Measurements from ENCODE around the gene FCHO1. TPM values are rescaled to one million over a fixed set of nuclear protein-coding genes. Genes with fewer than 3 reads are reported as not detected.

Gene FCHO1
- total and polyA plus RNA-seq, 4 donors: 0.69 to 2.8 (median 1.7) TPM

DNA sequence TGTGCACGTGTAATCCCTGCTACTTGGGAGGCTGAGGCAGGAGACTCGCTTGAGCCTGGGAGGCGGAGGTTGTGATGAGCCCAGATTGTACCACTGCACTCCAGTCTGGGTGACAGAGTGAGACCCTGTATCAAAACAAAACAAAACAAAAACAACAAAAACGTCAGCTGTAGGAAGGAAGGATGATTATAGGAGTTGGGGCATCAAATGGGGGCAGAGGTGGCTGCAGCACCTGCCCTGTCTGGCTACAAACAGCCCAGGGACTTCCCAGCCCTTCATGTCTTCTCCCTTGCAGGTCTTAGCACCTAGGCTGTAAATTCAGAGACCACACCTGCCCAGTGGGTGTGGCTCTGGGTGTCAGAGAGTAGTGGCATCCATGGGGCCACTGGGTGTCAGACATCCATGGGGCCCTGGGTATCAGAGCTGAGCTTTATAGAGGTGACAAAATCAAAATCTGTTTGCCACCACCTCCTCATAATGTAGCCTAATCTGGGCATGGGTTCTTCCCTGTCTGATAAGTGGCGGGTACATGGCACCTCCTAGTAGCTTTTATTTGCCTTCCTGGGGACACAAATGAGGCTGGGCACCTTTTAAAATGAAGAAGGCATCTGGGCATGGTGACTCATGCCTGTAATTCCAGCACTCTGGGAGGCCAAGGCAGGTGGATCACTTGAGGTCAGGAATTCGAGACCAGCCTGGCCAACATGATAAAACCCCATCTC is 38.9 kb downstream of the FCHO1 start:
- Histone ChIP-seq H3K36me3 (ENCODE audit: control insufficient read depth in 4 of 4, insufficient read depth in 3 of 4, low read depth in 1 of 4, low read length in 3 of 4) (no peaks in the 10 kb centered on the region), H3K27ac (ENCODE audit: low read depth in 1 of 2, low read length in 2 of 2) (no peak overlapping the region), H3K4me1 (ENCODE audit: control insufficient read depth in 4 of 4, insufficient read depth in 4 of 4, low read length in 3 of 4) (peaks cover 0 to 6% (median 1%) of the 10 kb centered on the region in 4 donors), H3K27me3 (ENCODE audit: control insufficient read depth in 4 of 4, insufficient read depth in 4 of 4, low read length in 3 of 4) (peaks cover 0 to 9% (median 1%) of the 10 kb centered on the region in 4 donors), H3K4me3 (ENCODE audit: low read depth in 1 of 3, low read length in 3 of 3) (no peak overlapping the region), H3K9ac (ENCODE audit: low read depth in 1 of 2, low read length in 2 of 2) (no peak overlapping the region), H3K9me3 (ENCODE audit: control insufficient read depth in 4 of 4, low read length in 3 of 4) (no peaks in the 10 kb centered on the region)
- DNase-seq (ENCODE audit: low spot score): no peak
- WGBS: 59% methylated on average over 6 of the region's 6 CpGs
- TF ChIP-seq, protein P1, sequence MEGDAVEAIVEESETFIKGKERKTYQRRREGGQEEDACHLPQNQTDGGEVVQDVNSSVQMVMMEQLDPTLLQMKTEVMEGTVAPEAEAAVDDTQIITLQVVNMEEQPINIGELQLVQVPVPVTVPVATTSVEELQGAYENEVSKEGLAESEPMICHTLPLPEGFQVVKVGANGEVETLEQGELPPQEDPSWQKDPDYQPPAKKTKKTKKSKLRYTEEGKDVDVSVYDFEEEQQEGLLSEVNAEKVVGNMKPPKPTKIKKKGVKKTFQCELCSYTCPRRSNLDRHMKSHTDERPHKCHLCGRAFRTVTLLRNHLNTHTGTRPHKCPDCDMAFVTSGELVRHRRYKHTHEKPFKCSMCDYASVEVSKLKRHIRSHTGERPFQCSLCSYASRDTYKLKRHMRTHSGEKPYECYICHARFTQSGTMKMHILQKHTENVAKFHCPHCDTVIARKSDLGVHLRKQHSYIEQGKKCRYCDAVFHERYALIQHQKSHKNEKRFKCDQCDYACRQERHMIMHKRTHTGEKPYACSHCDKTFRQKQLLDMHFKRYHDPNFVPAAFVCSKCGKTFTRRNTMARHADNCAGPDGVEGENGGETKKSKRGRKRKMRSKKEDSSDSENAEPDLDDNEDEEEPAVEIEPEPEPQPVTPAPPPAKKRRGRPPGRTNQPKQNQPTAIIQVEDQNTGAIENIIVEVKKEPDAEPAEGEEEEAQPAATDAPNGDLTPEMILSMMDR (IDR thresholded peaks at IDR 0.05; ENCODE audit: low read depth, low read length, missing input control): no peak
- TF ChIP-seq, protein P2, sequence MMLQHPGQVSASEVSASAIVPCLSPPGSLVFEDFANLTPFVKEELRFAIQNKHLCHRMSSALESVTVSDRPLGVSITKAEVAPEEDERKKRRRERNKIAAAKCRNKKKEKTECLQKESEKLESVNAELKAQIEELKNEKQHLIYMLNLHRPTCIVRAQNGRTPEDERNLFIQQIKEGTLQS (IDR thresholded peaks at IDR 0.05): no peak
- no peak for TF ChIP-seq YY1 (IDR thresholded peaks at IDR 0.05)
- no peak for TF ChIP-seq HNF4G (IDR thresholded peaks at IDR 0.05)
- no peak for TF ChIP-seq FOXA1 (IDR thresholded peaks at IDR 0.05)
- no peak for TF ChIP-seq TAF1 (conservative IDR thresholded peaks at IDR 0.05)
- TF ChIP-seq NR2F2 (IDR thresholded peaks at IDR 0.05): no peak

DNA sequence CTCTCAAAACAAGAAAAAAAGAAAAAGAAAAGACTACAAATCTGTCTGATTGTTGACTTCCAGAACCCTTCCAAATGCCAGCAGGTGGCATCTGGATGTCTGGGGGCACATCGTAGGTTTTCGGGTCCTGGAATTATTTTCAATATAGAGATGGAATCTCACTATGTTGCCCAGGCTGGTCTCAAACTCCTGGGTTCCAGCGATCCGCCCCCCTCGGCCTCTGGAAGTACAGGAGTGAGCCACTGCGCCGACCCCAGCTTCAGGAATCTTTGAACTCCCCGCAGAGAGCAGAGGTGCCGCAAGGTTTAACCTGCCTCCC is 43.1 kb downstream of the FCHO1 start:
- Histone ChIP-seq H3K9ac (ENCODE audit: low read depth in 1 of 2, low read length in 2 of 2) (no peak overlapping the region), H3K36me3 (ENCODE audit: control insufficient read depth in 4 of 4, insufficient read depth in 3 of 4, low read depth in 1 of 4, low read length in 3 of 4) (no peaks in the 10 kb centered on the region), H3K27me3 (ENCODE audit: control insufficient read depth in 4 of 4, insufficient read depth in 4 of 4, low read length in 3 of 4) (peaks cover 0 to 15% (median 3%) of the 10 kb centered on the region in 4 donors), H3K4me3 (ENCODE audit: low read depth in 1 of 3, low read length in 3 of 3) (peak overlapping the region in 1 of 3 donors; percentile 13), H3K9me3 (ENCODE audit: control insufficient read depth in 4 of 4, low read length in 3 of 4) (no peaks in the 10 kb centered on the region), H3K4me1 (ENCODE audit: control insufficient read depth in 4 of 4, insufficient read depth in 4 of 4, low read length in 3 of 4) (peaks cover 0 to 13% (median 1%) of the 10 kb centered on the region in 4 donors), H3K27ac (ENCODE audit: low read depth in 1 of 2, low read length in 2 of 2) (no peak overlapping the region)
- WGBS: 37% methylated on average over 9 of the region's 9 CpGs
- DNase-seq (ENCODE audit: low spot score): no peak
- TF ChIP-seq, protein P3, sequence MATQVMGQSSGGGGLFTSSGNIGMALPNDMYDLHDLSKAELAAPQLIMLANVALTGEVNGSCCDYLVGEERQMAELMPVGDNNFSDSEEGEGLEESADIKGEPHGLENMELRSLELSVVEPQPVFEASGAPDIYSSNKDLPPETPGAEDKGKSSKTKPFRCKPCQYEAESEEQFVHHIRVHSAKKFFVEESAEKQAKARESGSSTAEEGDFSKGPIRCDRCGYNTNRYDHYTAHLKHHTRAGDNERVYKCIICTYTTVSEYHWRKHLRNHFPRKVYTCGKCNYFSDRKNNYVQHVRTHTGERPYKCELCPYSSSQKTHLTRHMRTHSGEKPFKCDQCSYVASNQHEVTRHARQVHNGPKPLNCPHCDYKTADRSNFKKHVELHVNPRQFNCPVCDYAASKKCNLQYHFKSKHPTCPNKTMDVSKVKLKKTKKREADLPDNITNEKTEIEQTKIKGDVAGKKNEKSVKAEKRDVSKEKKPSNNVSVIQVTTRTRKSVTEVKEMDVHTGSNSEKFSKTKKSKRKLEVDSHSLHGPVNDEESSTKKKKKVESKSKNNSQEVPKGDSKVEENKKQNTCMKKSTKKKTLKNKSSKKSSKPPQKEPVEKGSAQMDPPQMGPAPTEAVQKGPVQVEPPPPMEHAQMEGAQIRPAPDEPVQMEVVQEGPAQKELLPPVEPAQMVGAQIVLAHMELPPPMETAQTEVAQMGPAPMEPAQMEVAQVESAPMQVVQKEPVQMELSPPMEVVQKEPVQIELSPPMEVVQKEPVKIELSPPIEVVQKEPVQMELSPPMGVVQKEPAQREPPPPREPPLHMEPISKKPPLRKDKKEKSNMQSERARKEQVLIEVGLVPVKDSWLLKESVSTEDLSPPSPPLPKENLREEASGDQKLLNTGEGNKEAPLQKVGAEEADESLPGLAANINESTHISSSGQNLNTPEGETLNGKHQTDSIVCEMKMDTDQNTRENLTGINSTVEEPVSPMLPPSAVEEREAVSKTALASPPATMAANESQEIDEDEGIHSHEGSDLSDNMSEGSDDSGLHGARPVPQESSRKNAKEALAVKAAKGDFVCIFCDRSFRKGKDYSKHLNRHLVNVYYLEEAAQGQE (IDR thresholded peaks at IDR 0.05): no peak
- TF ChIP-seq RAD21 (IDR thresholded peaks at IDR 0.05): no peak
- TF ChIP-seq JUND (IDR thresholded peaks at IDR 0.05): no peak
- TF ChIP-seq EGR1 (IDR thresholded peaks at IDR 0.05; ENCODE audit: low read depth in 2 of 2): no peak
- TF ChIP-seq GABPA (IDR thresholded peaks at IDR 0.05 in 1 of 2, conservative IDR thresholded peaks at IDR 0.05 in 1 of 2): no peak
